WERI-Rb-1 (cell line): ENCODE results near the gene MOSPD2.

Experiments used
- DNase-seq: peaks from one replicate; pipeline ENCODE4 v3.0.0-alpha.2; 2020
- H3K27ac ChIP-seq: fragments of 250-450 bp; sonication (Bioruptor Pico); 2 replicates; pipeline ENCODE4 v1.5.1; 2020; ENCODE audit warnings: mild to moderate bottlenecking, moderate library complexity
- H3K27me3 ChIP-seq: fragments of 250-450 bp; sonication (Bioruptor Pico); 2 replicates; pipeline ENCODE4 v1.5.1; 2021; ENCODE audit warnings: mild to moderate bottlenecking, low read depth, moderate library complexity; ENCODE audit not compliant: insufficient read depth, severe bottlenecking
- H3K36me3 ChIP-seq: fragments of 250-450 bp; sonication (Bioruptor Pico); 2 replicates; pipeline ENCODE4 v1.5.1; 2020; ENCODE audit warnings: mild to moderate bottlenecking, moderate library complexity
- H3K4me3 ChIP-seq: 2 replicates; pipeline ENCODE4 v1.5.1; 2011; ENCODE audit warnings: low read depth, mild to moderate bottlenecking, control low read depth, low read length
- H3K9me3 ChIP-seq: fragments of 250-450 bp; sonication (Bioruptor Pico); 2 replicates; pipeline ENCODE4 v1.5.1; 2021; ENCODE audit warnings: mild to moderate bottlenecking, moderate library complexity; ENCODE audit not compliant: severe bottlenecking
- TF ChIP-seq, protein P1 (sequence below): IDR thresholded peaks from 2 replicates; pipeline ENCODE4 v1.5.1; 2011; ENCODE audit warnings: low read depth, mild to moderate bottlenecking, control low read depth, inconsistent platforms, low read length

Gene MOSPD2

GRCh38 chrX:14913241-14913640 lies 40.0 kb downstream of the MOSPD2 start:
- Histone ChIP-seq H3K9me3 (no peaks in the 10 kb centered on the region), H3K4me3 (no peak overlapping the region), H3K36me3 (no peaks in the 10 kb centered on the region; the same call in 1 of the 2 replicates), H3K27me3 (peaks cover under 1% of the 10 kb centered on the region), H3K27ac (no peak overlapping the region)
- no peak for DNase-seq
- TF ChIP-seq, protein P1, sequence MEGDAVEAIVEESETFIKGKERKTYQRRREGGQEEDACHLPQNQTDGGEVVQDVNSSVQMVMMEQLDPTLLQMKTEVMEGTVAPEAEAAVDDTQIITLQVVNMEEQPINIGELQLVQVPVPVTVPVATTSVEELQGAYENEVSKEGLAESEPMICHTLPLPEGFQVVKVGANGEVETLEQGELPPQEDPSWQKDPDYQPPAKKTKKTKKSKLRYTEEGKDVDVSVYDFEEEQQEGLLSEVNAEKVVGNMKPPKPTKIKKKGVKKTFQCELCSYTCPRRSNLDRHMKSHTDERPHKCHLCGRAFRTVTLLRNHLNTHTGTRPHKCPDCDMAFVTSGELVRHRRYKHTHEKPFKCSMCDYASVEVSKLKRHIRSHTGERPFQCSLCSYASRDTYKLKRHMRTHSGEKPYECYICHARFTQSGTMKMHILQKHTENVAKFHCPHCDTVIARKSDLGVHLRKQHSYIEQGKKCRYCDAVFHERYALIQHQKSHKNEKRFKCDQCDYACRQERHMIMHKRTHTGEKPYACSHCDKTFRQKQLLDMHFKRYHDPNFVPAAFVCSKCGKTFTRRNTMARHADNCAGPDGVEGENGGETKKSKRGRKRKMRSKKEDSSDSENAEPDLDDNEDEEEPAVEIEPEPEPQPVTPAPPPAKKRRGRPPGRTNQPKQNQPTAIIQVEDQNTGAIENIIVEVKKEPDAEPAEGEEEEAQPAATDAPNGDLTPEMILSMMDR: no peak

GRCh38 chrX:14915596-14915995 lies 42.4 kb downstream of the MOSPD2 start:
- peaks cover 3% of the 10 kb centered on the region for H3K27me3 ChIP-seq
- no peak for DNase-seq
- no peak overlapping the region for H3K4me3 ChIP-seq
- no peaks in the 10 kb centered on the region; the same call in 1 of the 2 replicates for H3K36me3 ChIP-seq
- no peak overlapping the region for H3K27ac ChIP-seq
- TF ChIP-seq, protein P1: no peak
- H3K9me3 ChIP-seq: no peaks in the 10 kb centered on the region

DNA sequence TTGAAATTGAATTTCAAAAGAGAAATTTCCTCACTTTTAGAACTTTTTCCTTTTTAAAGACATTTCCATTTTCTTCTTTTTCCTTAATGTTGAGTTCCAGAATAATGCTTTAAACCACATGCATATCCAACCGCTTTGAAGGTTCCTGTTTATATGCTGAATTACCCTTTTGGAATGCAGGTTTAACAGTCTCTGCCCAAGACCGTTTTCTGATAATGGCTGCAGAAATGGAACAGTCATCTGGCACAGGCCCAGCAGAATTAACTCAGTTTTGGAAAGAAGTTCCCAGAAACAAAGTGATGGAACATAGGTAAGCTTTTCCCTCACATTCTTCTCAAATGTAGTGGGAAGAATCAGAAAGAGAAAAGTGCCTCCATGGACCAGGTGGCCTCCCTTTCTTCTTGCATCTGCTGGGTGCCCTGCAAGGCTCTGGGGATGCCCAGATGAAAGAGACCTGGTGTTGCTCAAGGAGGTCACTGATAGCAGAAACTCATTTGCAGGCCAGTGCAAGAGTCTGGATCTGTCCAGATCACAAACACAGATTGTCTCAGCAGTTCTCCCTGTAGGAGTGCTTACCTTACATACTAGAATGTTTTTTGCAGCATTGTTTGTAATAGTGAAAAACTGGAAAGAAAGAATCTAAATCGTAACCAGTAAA lies 42.9 kb downstream of the MOSPD2 start:
- Histone ChIP-seq H3K4me3 (no peak overlapping the region), H3K27ac (no peak overlapping the region), H3K27me3 (peaks cover 3% of the 10 kb centered on the region), H3K36me3 (no peaks in the 10 kb centered on the region; the same call in 1 of the 2 replicates), H3K9me3 (no peaks in the 10 kb centered on the region)
- no peak for DNase-seq
- TF ChIP-seq, protein P1: no peak

GRCh38 chrX:14919407-14919806 lies 46.2 kb downstream of the MOSPD2 start:
- TF ChIP-seq, protein P1: no peak
- no peak overlapping the region for H3K27ac ChIP-seq
- no peak for DNase-seq
- no peaks in the 10 kb centered on the region for H3K9me3 ChIP-seq
- H3K4me3 ChIP-seq: no peak overlapping the region
- H3K27me3 ChIP-seq: peaks cover 3% of the 10 kb centered on the region
- H3K36me3 ChIP-seq: no peaks in the 10 kb centered on the region

GRCh38 chrX:14920196-14920595 lies 47.0 kb downstream of the MOSPD2 start:
- no peak overlapping the region for H3K27ac ChIP-seq
- DNase-seq: no peak
- peaks cover 3% of the 10 kb centered on the region for H3K27me3 ChIP-seq
- TF ChIP-seq, protein P1: no peak
- H3K9me3 ChIP-seq: no peaks in the 10 kb centered on the region
- H3K4me3 ChIP-seq: no peak overlapping the region
- H3K36me3 ChIP-seq: no peaks in the 10 kb centered on the region

GRCh38 chrX:14922437-14922836 lies 49.2 kb downstream of the MOSPD2 start:
- Histone ChIP-seq H3K27ac (no peak overlapping the region), H3K4me3 (no peak overlapping the region), H3K9me3 (no peaks in the 10 kb centered on the region), H3K36me3 (no peaks in the 10 kb centered on the region), H3K27me3 (peaks cover 11% of the 10 kb centered on the region)
- TF ChIP-seq, protein P1: no peak
- no peak for DNase-seq
